HG02763 (cell line): ENCODE results near the gene ROPN1L.
"Not testable (repeated sequence)": the region's sequence is repeated elsewhere in the genome, so short reads cannot be mapped to it uniquely, and the experiment has no call there.

Source experiments
- ATAC-seq: cut with Tn5 transposase; IDR thresholded peaks from one replicate; pipeline ENCODE4 v1.9.1; 2021; ENCODE audit warnings: mild to moderate bottlenecking, moderate library complexity; ENCODE audit not compliant: unreplicated experiment

ROPN1L gene

DNA sequence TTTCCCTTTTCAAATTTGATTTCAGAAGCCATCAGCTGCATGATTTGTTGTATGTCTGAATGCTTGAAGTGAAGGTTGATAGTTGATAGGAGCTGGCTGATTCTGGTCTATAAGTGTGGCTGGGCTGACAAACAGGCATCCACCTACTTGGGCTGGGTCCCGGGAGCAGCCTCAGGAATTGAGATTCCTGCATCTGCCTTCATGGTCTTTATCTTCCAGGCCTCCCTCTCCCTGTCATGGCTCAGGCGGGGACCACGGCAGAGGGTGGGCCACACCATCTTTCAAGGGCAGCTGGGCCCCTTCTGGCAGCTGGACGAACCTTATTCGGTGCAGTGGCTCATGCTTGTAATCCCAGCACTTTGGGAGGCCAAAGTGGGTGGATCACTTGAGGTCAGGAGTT lies 55.9 kb downstream of the ROPN1L start:
- no peak for ATAC-seq

- no peak for ATAC-seq
Observed at GRCh38 chr5:10498350-10498749, 56.7 kb downstream of the ROPN1L start.

DNA sequence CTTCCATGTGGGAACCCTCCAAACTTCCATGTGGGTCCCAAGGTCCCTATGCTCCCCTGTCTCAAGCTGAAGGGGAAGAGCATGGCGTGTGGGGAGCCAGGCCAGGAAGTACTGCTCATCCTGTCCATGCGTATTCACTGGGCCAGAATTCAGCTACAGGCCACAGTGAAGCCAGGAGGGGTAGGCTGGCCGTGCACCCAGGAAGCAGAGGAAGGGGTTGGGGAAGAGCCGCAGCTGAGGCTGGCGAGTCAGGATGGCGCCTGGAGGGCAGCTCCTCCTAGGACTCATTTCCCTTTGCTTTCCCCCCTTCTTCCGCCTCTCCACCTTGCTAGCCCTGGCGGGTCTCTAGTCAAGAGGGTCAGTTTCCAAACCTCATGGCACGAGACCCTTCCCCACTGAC lies 57.4 kb downstream of the ROPN1L start:
- ATAC-seq = no peak

GRCh38 chr5:10499776-10500175 lies 58.1 kb downstream of the ROPN1L start:
- ATAC-seq = no peak

GRCh38 chr5:10500669-10501068 lies 59.0 kb downstream of the ROPN1L start:
- no peak for ATAC-seq

DNA sequence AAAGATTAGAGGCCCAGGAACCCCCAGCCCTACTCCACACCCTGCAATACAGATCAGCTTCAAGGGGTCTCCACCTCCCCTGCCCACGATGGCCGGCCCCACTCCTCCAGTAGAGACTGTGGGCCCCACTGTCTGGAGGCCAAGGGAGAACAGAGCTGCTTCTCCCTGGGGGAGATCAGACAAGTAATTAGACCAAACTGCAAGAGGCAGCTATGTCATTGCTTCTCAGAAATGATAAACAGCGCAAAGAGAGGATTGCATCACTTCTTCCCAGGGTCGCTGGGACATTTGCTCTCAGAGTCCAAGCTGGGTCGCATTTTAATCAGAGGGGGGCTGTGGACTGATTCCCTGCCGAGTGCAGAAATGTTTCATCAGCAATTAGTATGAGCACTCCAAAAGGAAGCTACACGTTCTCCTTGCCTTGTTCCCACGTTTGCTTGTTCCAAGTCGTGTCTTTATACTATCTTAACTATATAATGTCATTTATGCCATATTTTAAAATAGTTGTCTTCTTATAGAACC lies 59.9 kb downstream of the ROPN1L start:
- ATAC-seq = no peak

DNA sequence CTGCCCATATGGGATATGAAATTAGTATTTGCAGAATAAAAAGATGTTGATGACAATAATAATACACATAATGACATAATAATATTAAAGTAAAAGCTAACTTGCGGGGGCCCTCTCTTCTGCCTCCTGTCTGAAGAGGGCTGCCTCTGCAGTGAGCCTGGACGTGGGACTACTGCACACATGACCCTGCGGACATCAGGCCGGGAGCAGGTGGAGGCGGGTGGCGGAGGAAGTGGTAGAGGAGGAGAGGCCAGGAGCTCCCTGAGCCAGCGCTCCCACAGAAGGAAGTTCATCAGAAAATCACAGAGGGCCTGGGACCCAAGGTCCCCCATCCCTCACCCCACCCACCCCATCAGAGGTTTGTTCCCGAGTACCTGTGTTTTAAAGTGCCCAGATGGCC lies 60.5 kb downstream of the ROPN1L start:
- no peak for ATAC-seq

GRCh38 chr5:10502578-10502977 lies 60.9 kb downstream of the ROPN1L start:
- ATAC-seq = no peak

- ATAC-seq = no peak
Observed at GRCh38 chr5:10503321-10503720, 61.6 kb downstream of the ROPN1L start.

DNA sequence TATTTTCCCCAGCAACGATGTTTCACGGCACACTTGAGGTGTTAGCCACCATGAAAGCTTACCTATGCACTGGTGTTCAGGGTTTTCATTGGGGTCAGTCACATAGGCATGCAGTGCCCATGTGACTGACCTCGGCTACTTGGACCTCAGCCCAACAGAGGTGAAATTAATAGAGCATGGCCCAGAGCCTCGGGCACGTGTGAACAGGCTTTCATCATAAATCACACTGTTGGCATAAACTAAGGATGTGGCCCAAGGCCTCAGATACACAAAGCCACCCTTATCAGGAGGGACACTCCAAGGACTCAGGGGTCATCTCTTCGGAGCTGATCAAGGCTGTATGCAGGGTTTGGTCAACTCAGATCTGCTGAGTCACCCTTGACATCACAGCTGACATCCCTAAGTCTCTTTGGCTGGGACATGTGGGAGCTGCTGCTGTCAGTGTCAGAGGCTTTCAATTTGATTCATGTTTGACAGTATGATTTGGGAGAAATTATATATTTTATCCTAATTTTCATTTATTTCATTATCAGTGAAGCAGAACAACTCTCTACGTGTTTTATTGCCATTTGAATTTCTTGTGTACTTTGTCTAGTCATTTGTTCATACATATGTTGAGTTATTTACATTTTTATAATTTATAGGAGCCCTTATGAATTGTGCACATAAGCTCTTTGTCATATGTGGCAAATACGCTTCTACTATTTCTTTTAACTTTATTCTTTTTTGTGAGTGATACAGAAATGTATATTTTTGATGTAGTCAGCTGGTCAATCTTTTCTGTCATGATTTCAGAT lies 62.5 kb downstream of the ROPN1L start:
- ATAC-seq = no peak

DNA sequence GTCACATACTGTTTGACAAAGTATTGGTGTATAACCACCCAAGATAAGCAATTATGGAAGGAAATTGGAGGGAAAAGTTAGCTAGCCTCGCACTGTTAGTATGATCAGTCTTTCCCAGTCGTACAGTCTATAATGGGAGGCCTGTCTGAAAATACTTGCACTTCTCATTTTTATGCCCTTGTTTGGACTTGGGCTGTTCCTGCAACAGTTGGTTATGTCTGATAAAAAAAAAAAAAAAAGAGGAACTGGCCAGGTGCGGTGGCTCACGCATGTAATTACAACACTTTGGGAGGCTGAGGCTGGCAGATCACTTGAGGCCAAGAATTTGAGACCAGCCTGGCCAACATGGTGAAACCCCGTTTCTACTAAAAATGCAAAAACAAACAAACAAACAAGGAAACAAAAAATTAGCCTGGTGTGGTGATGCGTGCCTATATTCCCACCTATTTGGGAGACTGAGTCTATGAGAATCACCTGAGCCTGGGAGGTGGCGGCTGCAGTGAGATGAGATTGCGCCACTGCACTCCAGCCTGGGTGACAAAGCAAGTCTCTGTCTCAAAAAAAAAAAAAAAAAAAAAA lies 63.9 kb downstream of the ROPN1L start:
- peak; percentile 61 for ATAC-seq

DNA sequence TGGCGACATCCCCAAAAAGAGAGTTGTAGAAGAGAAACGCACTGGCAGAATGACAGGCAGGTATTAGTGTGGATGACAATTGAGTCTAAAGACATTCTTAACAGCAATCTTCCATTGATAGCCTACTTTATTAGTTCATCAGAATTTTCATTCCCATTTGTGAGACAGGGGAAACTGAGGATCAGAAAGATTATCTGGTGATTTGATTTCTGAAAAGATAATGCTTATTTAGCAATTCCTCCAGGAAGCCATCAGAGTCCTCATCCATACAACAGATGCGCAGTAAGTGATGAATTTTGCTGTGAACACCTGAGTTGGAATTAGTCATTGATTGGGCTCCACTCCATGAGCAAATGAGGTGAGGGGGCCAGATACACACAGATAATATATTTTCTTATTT lies 64.9 kb downstream of the ROPN1L start:
- no peak for ATAC-seq

GRCh38 chr5:10507575-10508096 lies 66.0 kb downstream of the ROPN1L start:
- no peak for ATAC-seq

- ATAC-seq = no peak
Observed at GRCh38 chr5:10509575-10509974, 67.9 kb downstream of the ROPN1L start.

DNA sequence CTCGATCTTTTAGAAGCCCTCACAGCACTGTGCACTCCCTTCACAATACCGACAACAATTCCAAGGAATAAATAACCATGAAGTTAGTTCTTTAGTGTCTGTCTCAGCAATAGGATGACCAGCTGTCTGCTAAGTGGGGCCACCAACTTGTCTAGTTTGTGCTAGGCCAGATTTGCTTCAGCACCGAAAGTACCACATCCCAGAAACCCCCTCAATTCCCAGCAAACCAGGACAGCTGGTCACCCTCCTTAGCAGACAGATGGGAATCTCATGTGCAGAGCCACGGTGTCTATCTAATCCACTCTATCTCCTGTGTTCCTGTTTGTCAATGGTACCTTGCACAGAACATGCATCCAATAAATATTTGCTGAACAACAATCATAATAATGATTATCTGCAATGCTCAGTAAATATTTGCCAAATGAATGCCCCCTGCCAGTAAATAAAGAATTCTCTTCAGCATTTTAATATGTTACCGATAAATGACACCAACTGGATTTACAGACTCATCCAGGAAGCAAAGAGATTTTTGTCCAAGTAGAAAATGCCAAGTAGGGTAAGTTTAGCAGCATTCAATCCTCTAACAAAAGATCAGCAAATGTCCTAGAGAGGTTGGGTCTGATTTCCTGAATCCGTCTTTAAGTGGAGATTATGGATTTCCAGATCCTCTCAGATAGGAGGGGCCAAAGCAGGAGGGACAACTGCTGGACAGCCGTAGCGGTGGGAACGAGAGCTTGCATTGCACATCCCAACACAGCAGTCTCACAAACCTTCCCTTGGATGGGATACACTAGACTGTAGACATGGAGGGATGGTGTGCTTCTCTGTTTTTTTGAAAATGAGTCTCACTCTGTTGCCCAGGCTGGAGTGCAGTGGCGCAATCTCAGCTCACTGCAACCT lies 70.3 kb downstream of the ROPN1L start:
- ATAC-seq = no peak

GRCh38 chr5:10513501-10514442 lies 72.1 kb downstream of the ROPN1L start:
- ATAC-seq = no peak

DNA sequence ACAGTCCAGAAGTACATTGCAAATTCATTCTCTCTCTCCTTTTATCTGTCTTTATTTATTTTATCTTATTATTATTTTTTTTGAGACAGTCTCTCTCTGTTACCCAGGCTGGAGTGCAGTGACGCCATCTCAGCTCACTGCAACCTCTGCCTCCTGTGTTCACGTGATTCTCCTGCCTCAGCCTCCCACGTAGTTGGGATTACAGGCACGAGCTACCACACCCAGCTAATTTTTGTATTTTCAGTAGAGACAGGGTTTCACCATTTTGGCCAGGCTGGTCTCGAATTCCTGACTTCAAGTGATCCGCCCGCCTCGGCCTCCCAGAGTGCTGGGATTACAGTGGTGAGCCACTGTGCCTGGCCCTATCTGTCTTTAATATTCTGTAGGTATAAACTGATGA lies 72.9 kb downstream of the ROPN1L start:
- not testable (repeated sequence) for ATAC-seq
